Prostate gland (tissue), 2 donors: ENCODE data around the gene MNS1.
"Not testable (repeated sequence)": the region's sequence is repeated elsewhere in the genome, so short reads cannot be mapped to it uniquely, and the experiment has no call there.

Experiments used
- CTCF ChIP-seq, 4 experiments: fragments of 200-600 bp in 2 of 4; fragments of 450-650 bp in 2 of 4; sonication (generic) in 2 of 4; IDR thresholded peaks; 1 replicate in 3 of 4; 2 replicates in 1 of 4; pipeline ENCODE4 v1.5.1; 2016 to 2019; ENCODE audit warnings: antibody characterized with exemption in 4 of 4, mild to moderate bottlenecking in 2 of 4, moderate library complexity in 2 of 4
- POLR2AphosphoS5 ChIP-seq: sonication (generic); formaldehyde crosslinking; IDR thresholded peaks from one replicate; pipeline ENCODE4 v1.6.1; 2017; ENCODE audit warnings: antibody characterized with exemption

GRCh38 chr15:56399209-56399608 lies 65.7 kb downstream of the MNS1 start:
- not testable (repeated sequence) for TF ChIP-seq CTCF (IDR thresholded peaks at IDR 0.05); POLR2AphosphoS5
